ENCODE data around the gene SLC13A1.

SLC13A1 gene

GRCh38 chr7:123151443-123151842 lies 48.3 kb downstream of the SLC13A1 start:
- Histone ChIP-seq H3K36me3 (ENCODE audit: insufficient read depth) (no peaks in the 10 kb centered on the region), H3K9ac (no peak overlapping the region), H3K4me2 (no peak overlapping the region), H3K4me3 (IDR thresholded peaks at IDR 0.05; ENCODE audit: insufficient read depth, low read depth, low read length) (no peak overlapping the region), H3K4me1 (ENCODE audit: low read depth, poor library complexity, severe bottlenecking) (peaks cover 10% of the 10 kb centered on the region), H3K27ac (no peak overlapping the region), H4K20me1 (ENCODE audit: insufficient read depth) (no peaks in the 10 kb centered on the region), H3K27me3 (ENCODE audit: insufficient read depth, low read depth) (no peaks in the 10 kb centered on the region), H2AFZ (ENCODE audit: low read depth) (no peak overlapping the region), H3K79me2 (ENCODE audit: insufficient read depth, low read depth) (no peaks in the 10 kb centered on the region)
- no peak for TF ChIP-seq CTCF (conservative IDR thresholded peaks at IDR 0.05; ENCODE audit: low read depth, low read length)

GRCh38 chr7:123148813-123149212 lies 51.0 kb downstream of the SLC13A1 start:
- Histone ChIP-seq H2AFZ (ENCODE audit: low read depth) (no peak overlapping the region), H3K4me3 (IDR thresholded peaks at IDR 0.05; ENCODE audit: insufficient read depth, low read depth, low read length) (no peak overlapping the region), H3K79me2 (ENCODE audit: insufficient read depth, low read depth) (no peaks in the 10 kb centered on the region), H3K4me2 (no peak overlapping the region), H3K4me1 (ENCODE audit: low read depth, poor library complexity, severe bottlenecking) (no peaks in the 10 kb centered on the region), H3K36me3 (ENCODE audit: insufficient read depth) (no peaks in the 10 kb centered on the region), H4K20me1 (ENCODE audit: insufficient read depth) (no peaks in the 10 kb centered on the region), H3K27me3 (ENCODE audit: insufficient read depth, low read depth) (no peaks in the 10 kb centered on the region), H3K27ac (no peak overlapping the region), H3K9ac (no peak overlapping the region)
- TF ChIP-seq CTCF (conservative IDR thresholded peaks at IDR 0.05; ENCODE audit: low read depth, low read length) = no peak

DNA sequence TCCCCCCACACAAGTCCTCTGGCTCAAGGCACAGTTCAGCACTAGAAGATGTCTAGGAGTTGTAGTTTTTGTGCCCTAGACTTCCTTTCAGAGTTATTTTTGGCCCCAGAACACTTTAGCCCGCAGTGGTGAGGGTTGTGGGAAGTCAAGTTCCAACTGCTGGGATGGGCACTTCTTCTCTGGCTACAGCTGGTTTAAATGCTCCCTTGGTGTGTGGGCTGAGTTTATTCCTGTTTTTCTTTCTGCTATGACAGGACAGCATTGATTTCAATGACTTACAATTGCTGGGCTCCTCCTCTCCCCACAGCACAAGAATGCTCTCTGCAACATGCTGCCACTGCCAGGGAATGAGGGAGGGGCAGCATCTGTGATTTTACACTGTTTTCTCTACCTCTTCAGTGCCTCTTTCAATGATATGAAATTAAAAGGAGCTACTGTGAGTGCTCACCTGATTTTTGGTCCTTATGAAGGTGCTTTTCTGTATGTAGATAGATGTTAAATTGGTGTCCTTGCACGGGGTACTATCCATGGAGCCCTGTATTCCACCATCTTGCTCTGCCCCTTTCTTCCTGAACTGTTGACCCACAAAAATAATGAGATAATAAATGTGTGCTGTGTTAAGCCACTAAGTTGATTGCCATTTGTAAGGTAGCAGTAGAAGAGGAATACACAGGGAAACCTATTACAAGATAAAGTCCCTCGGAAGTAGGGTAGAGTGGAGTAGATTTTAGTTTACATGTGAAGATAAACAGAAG lies 56.3 kb downstream of the SLC13A1 start:
- Histone ChIP-seq H3K4me2 (no peak overlapping the region), H3K9ac (no peak overlapping the region), H3K36me3 (ENCODE audit: insufficient read depth) (no peaks in the 10 kb centered on the region), H2AFZ (ENCODE audit: low read depth) (no peak overlapping the region), H3K4me3 (IDR thresholded peaks at IDR 0.05; ENCODE audit: insufficient read depth, low read depth, low read length) (no peak overlapping the region), H3K27ac (no peak overlapping the region), H3K79me2 (ENCODE audit: insufficient read depth, low read depth) (no peaks in the 10 kb centered on the region), H3K4me1 (ENCODE audit: low read depth, poor library complexity, severe bottlenecking) (no peaks in the 10 kb centered on the region), H3K27me3 (ENCODE audit: insufficient read depth, low read depth) (no peaks in the 10 kb centered on the region), H4K20me1 (ENCODE audit: insufficient read depth) (no peaks in the 10 kb centered on the region)
- TF ChIP-seq CTCF (conservative IDR thresholded peaks at IDR 0.05; ENCODE audit: low read depth, low read length) = no peak

DNA sequence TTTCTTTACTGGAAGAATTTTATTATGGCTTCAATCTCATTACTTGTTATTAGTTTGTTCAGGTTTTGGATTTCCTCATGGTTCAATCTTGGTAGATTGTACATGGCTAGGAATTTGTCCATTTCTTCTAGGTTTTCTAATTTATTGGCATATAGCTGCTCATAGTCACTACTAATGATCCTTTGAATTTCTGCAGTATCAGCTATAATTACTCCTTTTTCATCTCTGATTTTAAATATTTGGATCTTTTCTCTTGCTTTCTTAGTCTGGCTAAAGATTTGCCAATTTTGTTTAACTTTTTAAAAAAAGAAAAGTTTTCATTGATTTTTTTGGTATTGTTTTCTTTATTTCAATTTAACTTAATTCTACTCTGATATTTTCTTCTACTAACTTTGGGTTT lies 59.2 kb downstream of the SLC13A1 start:
- H3K4me2 ChIP-seq = no peak overlapping the region
- no peaks in the 10 kb centered on the region for H3K36me3 ChIP-seq (ENCODE audit: insufficient read depth)
- H3K9ac ChIP-seq = no peak overlapping the region
- H3K27ac ChIP-seq = no peak overlapping the region
- H2AFZ ChIP-seq (ENCODE audit: low read depth) = no peak overlapping the region
- H3K4me1 ChIP-seq (ENCODE audit: low read depth, poor library complexity, severe bottlenecking) = no peaks in the 10 kb centered on the region
- H3K79me2 ChIP-seq (ENCODE audit: insufficient read depth, low read depth) = no peaks in the 10 kb centered on the region
- H3K27me3 ChIP-seq (ENCODE audit: insufficient read depth, low read depth) = no peaks in the 10 kb centered on the region
- H3K4me3 ChIP-seq (IDR thresholded peaks at IDR 0.05; ENCODE audit: insufficient read depth, low read depth, low read length) = no peak overlapping the region
- no peaks in the 10 kb centered on the region for H4K20me1 ChIP-seq (ENCODE audit: insufficient read depth)
- TF ChIP-seq CTCF (conservative IDR thresholded peaks at IDR 0.05; ENCODE audit: low read depth, low read length) = no peak
